ENCODE measurements around the gene PLA2G4A.

- TF ChIP-seq CTCF (IDR thresholded peaks at IDR 0.05), result no peak
- no peak for TF ChIP-seq EZH2 (IDR thresholded peaks at IDR 0.05; ENCODE audit: borderline replicate concordance, insufficient read depth, low read depth, low read length, poor library complexity, severe bottlenecking)
Measured at GRCh38 chr1:186953876-186954275, 125.1 kb downstream of the PLA2G4A start.

All from B cell (primary cell).